NCI-H82 treated with DMSO at 0.1 percent for 48 hours (cell line): ENCODE results near the gene LIN7A.
"Not testable (repeated sequence)": the region's sequence is repeated elsewhere in the genome, so short reads cannot be mapped to it uniquely, and the experiment has no call there.

Experiments
- DNase-seq: peaks from one replicate; lab custom pipeline; 2025; ENCODE audit not compliant: unreplicated experiment; lab: John Stamatoyannopoulos, UW

The LIN7A gene

DNA sequence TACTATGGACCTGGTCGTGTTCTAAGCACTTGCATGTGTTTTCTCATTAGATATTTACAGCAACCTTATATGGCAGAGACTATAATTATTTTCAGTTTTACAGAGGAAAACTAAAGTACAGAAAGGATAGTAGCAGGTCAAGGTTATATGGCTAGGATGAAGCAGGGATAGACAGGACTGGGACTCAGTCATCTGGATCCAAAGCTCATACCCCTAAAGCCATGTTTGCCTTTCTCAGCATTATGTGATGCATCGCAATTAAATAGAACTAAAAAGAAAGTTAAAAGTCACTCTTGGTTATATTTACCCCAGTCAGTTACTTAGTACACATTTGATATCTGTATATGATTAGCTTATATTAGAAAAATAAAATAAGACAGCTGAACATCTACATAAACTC lies 13.3 kb downstream of the LIN7A start:
- no peak for DNase-seq

GRCh38 chr12:80920006-80920405 lies 17.7 kb downstream of the LIN7A start:
- DNase-seq = no peak

DNA sequence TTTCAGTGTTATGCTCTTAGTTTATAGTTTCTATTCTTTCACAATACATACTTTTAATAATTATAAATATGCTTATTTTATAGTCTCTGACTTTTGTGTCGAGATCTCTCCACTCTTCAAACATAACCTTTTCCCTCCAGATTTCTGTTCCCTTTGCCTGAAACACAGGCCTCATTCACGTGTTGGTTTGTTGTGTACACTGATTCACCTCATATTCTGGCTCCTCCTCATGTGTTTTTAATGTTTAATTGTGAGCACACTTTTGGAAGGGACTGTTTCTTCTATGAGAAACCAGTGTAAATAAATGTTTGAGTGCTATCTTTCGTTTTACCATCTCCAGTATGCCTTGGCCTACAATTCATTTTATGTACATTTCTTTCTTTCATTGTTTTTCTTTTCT lies 20.1 kb downstream of the LIN7A start:
- DNase-seq = no peak

DNA sequence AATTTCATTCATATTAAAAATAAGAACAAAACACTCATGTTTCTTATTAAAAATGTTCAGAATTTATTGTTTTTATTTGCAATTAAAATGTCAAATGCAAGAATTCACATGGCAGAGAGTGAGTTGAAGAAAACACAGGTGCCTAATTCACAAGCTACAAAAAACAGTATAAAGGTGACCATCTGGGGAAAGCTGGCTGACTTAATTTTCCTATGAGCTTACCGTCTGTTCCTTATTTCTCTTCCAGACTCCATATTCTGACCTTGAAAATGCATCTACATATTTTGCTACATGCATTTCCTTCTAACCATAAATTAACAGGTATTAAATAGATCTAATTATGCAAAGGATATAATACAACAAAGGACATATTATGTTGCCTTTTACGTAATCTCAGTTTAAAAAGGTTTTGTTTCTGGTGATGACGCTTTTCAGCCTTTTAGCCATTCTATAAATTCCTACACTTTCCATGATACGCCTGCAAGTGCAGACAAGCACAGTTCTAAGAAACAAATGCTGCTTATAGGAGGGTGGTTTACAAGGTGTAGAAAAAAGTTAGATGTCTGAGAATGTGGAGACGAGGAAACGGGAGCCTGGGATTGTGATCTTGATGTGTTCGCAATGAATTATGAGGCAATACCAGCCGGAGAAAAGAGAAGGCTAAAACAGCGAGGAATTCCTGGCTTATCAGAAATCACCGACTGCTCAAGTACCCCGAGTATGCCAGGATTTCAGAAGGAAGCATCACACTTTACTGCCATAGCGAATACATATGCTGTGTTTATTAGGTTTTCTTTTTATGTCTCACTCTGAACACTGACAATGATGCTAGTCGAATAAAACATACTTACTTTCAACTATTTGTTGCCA lies 24.6 kb downstream of the LIN7A start:
- DNase-seq = no peak

DNA sequence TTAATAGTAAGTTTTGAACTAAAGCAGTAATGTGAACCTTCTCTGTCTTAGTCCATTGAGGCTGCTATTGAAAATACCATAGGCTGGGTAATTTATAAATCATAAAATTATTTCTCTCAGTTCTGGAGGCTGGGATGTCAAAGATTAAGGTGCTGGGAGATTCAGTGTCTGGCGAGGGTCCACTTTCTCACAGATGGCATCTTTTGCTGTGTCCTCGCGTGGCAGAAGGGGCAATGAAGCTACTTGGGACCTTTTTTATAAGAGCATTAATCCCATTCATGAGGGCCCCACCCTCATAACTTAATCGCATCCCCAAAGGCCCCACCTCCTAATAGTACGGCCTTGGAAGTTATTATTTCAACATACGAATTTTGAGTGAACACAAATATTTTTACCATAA lies 28.4 kb downstream of the LIN7A start:
- no peak for DNase-seq

GRCh38 chr12:80902711-80903110 lies 35.0 kb downstream of the LIN7A start:
- no peak for DNase-seq

- no peak for DNase-seq
These were observed 36.1 kb downstream of the LIN7A start for GRCh38 chr12:80901661-80902060.

GRCh38 chr12:80895240-80895639 lies 42.5 kb downstream of the LIN7A start:
- no peak for DNase-seq

GRCh38 chr12:80894179-80894578 lies 43.6 kb downstream of the LIN7A start:
- DNase-seq = no peak

DNA sequence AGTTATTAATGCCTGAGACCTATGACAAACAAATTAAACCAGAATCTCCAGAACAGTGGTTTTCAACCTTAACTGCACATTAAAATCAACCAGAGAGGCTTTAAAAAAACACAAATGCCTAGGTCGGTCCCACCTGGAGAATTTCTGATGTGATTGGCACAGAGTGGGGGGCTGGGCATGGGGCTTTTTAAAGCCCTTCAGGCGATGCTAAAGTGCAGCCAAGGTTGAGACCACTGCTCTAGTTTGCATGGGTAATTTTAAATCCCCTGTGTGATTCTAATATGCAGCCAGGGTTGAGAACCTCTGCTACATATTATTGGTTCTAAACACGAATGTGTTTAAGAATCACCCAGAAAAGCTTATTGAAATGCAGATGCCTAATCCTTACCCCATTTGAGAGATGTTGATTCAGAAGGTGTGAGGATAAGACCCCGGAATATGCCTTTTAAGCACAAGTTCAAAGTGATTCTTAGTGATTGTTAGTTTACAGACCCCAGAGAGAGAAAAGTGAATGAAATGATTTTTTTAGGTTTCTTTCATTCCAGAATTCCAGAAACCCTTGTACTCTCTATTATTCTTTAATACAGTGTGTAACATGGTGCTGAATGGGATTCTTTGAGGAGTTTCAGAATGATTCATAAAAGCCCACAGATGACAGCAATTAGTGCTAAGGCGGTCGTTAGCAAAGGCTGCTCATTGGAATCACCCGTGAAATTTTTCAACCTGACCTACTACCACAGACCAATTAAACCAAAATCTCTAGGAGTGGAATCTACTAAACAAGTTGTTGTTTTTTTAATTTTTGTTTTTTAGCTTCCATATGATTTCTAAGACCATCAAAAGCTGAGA lies 44.9 kb downstream of the LIN7A start:
- no peak for DNase-seq

DNA sequence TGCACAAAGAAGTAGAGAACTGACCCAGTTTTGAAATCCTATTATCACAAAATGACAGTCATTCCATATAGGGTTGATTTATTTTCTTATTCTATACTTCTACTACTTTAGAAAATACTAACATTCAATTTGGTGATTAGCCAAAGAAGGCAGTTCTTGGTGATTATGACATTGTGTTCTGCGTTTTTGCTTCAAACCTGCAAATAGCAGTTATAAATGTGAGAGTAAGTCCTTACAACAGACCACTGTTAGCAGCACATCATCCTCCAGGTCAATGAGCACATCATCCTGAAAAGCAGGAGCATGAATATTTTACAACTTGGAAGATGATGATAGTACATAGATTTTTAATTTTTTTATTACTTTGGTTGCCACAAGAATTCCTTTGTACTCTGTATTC lies 53.1 kb downstream of the LIN7A start:
- DNase-seq = no peak

DNA sequence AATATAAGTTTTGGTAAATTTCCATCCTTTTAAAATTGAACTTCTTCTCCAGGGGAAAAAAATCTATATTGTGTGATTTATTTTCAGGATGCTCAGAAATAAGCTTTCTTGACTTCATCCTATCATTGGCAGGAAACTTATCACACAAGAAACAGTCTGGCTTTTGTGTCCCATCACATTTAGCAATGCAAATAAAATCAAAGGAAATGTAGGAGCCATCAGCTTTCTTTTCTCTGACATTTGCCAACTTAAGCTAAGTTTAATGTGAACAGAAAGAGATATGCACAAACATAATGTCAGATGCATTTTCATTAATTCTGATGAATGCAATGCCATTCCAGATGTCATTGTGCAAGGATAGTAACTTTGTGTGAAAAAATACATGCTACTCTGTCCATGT lies 56.6 kb downstream of the LIN7A start:
- no peak for DNase-seq

GRCh38 chr12:80878452-80878851 lies 59.3 kb downstream of the LIN7A start:
- not testable (repeated sequence) for DNase-seq

DNA sequence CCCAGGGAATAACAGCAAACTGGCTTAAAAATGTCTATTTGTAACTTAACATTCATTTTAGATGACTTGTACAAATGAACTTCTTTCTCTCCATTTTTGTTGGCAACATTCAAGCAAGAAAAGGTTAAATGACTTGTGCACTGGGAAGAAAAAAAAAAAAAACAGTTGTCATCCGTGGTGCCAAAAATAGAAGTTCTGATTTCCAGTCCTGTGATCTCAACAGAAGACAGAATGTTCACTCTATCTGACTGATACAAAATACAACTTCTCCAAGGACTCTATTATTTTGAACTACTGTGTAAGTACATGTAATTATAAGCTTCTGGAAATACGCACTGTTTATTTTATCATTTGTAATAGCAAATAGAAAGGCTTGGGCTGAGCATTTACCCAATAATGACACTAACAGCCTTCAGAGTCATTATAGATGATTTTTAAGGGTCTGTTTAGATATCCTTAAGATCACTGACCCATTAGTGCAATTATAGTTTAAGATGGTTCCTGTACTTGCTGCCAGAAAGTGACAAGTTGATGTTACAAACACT lies 59.9 kb downstream of the LIN7A start:
- no peak for DNase-seq

DNA sequence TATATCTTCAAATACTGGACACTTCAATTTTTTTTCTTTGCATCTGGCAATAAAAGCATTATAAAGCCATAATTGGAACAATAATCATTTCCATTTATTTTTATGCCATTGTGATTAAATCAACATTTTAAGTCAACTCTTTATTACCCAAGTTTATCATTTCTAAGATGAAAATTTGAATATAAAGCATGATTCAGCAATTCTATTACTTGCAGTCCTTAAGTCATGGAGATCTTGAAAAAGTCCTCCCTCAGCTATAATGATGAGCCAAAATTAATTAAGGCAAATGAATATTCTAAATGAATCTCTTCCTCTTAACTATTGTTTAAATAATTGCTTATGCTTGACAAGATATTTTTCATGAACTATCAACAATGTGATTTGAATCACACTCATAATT lies 65.7 kb downstream of the LIN7A start:
- DNase-seq = no peak

GRCh38 chr12:80869264-80869663 lies 68.5 kb downstream of the LIN7A start:
- DNase-seq = no peak

DNA sequence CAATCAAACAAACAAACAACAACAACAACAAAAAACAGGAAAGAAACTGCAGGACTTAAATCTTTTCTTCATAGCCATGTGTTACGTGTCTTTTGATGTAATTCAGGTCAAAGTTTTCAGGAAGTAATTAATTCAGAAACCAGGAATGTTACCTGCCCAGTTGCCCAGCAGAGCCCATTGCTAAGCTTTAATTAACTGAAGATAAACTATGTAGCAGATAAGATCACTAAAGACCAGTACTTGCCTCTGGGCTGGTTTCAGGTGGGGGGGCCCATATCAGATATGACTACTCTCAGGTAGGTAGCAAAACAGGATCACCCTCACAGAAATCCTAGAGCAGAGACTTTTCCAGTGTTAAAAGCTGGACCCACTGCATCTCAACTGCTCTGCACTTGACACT lies 69.2 kb downstream of the LIN7A start:
- no peak for DNase-seq

GRCh38 chr12:80867941-80868340 lies 69.8 kb downstream of the LIN7A start:
- DNase-seq = no peak

DNA sequence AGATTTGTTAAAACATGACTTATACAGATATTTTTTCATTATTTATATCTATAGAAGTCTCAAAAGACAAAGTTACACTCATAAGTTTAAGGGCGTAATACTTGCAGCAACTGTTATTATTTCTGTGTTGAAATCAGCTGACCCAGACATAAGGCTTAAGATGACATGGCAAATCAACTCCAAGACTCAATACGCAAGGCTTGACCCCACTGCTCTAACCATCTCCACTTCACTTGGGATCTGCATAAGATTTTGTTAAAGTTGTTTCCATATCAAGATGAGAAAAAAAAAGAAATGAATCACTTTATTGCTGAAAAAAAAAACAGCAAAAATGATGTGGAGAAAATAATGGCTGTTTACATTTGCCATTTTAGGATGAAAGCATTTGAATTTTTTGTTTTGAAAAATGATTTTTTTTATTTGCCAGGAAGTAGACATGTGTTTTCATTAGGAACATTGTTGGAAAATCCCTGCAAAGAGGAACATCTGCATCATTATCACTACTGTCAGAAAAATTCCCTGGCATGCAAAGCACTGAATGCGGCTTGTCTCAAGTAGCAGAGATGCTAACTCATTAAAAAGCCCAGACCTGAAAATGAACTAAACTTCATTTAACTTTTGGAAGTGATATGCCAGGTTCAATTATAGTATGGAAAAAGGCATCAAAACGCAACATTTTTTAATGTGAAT lies 73.5 kb downstream of the LIN7A start:
- no peak for DNase-seq

GRCh38 chr12:80862531-80862930 lies 75.2 kb downstream of the LIN7A start:
- no peak for DNase-seq

DNA sequence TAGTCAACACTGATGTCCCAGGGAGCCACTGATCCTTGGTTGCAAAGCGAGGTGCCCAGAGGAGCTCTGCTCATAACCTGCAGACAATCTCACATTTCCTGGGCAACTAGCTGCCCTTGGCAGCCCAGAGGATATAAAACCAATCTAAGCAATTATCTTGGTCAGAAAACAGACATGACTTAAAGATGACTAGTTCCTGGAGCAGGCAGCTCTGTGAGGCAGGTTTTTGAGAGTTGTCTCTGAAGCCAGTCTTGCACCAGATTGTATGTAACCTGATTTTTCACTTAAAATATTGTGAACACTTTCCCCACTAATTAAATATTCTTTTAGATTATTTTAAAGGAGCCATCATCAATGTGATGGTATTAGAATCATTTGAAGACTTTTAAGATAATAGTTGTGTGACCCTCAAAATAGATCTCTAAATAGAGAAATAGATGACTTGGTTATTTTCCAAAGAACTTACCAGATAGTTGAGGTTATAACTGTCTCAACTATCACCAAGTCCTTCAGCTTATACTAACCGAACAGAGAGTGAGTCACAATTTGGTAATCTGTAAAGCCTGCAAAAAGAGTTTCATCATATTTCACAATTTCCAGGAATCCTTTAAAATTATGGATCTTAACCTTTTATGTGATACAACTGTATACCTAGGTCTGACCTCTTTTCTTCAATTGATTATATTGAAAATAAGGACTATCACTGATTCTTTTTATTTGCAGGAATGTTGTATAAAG lies 75.9 kb downstream of the LIN7A start:
- DNase-seq = no peak
